Lung microvascular endothelial cell (primary cell): ENCODE measurements around the gene SPATA13. TPM values are rescaled to one million over a fixed set of nuclear protein-coding genes. Genes with fewer than 3 reads are reported as not detected.

ENCODE experiments used
- DNase-seq, 2 donors: peaks; one replicate each; pipeline versions ENCODE4 v3.0.0 to v3.0.0-alpha.2; 2010; ENCODE audit warnings: low read depth in 2 of 2
- total RNA-seq: library from RNA; depleted of rRNA; stranded (reverse); fragments of >200 nt; gene quantifications from 2 replicates; pipeline ENCODE4 v1.2.1, GENCODE V29; 2014

SPATA13 gene
- total RNA-seq, 1 donor from 2014 or later = 0.99 TPM

- DNase-seq = no peak
Measured at GRCh38 chr13:24355103-24355502, 194.6 kb downstream of the SPATA13 start.

- no peak for DNase-seq
Measured at GRCh38 chr13:24356270-24356669, 195.8 kb downstream of the SPATA13 start.

Other genes with a start within 250 kb of the SPATA13 start
- not detected in 2 replicates for gene C1QTNF9, start 148.9 kb downstream of the SPATA13 start, total RNA-seq